NCI-H2029 (cell line): ENCODE results near the gene TASP1.

Experiments
- DNase-seq: peaks from one replicate; lab custom pipeline; 2025; lab: John Stamatoyannopoulos, UW

TASP1 gene

GRCh38 chr20:13432126-13432525 lies 206.6 kb downstream of the TASP1 start:
- no peak for DNase-seq

GRCh38 chr20:13430346-13431002 lies 208.3 kb downstream of the TASP1 start:
- no peak for DNase-seq

GRCh38 chr20:13428684-13429083 lies 210.0 kb downstream of the TASP1 start:
- DNase-seq, result no peak

- DNase-seq, result no peak
These were observed 211.9 kb downstream of the TASP1 start for GRCh38 chr20:13426870-13427269.

- no peak for DNase-seq
These were observed 213.2 kb downstream of the TASP1 start for GRCh38 chr20:13425381-13426135.

GRCh38 chr20:13424174-13424833 lies 214.4 kb downstream of the TASP1 start:
- no peak for DNase-seq

- DNase-seq, result no peak
These were observed 215.1 kb downstream of the TASP1 start for GRCh38 chr20:13423472-13424173.

GRCh38 chr20:13422637-13423036 lies 216.1 kb downstream of the TASP1 start:
- DNase-seq, result no peak

- no peak for DNase-seq
These were observed 218.1 kb downstream of the TASP1 start for GRCh38 chr20:13420625-13421024.

GRCh38 chr20:13419477-13419876 lies 219.3 kb downstream of the TASP1 start:
- no peak for DNase-seq

- DNase-seq, result no peak
These were observed 220.2 kb downstream of the TASP1 start for GRCh38 chr20:13418263-13419229.

GRCh38 chr20:13416531-13416930 lies 222.2 kb downstream of the TASP1 start:
- DNase-seq, result no peak

- peak; percentile 30 for DNase-seq
These were observed 225.8 kb downstream of the TASP1 start for GRCh38 chr20:13412806-13413445.

- no peak for DNase-seq
These were observed 234.4 kb downstream of the TASP1 start for GRCh38 chr20:13404293-13404692.

- DNase-seq, result no peak
These were observed 235.3 kb downstream of the TASP1 start for GRCh38 chr20:13403453-13403852.

- DNase-seq, result no peak
These were observed 235.7 kb downstream of the TASP1 start for GRCh38 chr20:13402986-13403385.

GRCh38 chr20:13402171-13402760 lies 236.5 kb downstream of the TASP1 start:
- DNase-seq, result no peak

- no peak for DNase-seq
These were observed 237.1 kb downstream of the TASP1 start for GRCh38 chr20:13401596-13401995.

GRCh38 chr20:13400453-13400852 lies 238.3 kb downstream of the TASP1 start:
- no peak for DNase-seq

- no peak for DNase-seq
These were observed 241.4 kb downstream of the TASP1 start for GRCh38 chr20:13397300-13397724.
